ENCODE results near the gene ADAP1. TPM values are rescaled to one million over a fixed set of nuclear protein-coding genes. Genes with fewer than 3 reads are reported as not detected.

Gene ADAP1
- total RNA-seq, 1 experiment from 2014 or later: 77.6 TPM

GRCh38 chr7:991729-992656 lies 37.5 kb upstream of the ADAP1 start:
- H3K36me3 Mint-ChIP-seq (ENCODE audit: insufficient read depth, unreplicated experiment): peaks cover 37% of the 10 kb centered on the region
- H3K36me3 ChIP-seq (ENCODE audit: control insufficient read depth, insufficient read depth, low read length): 0 out of 2 replicates have a peak, but pooled peaks cover 2% of the 10 kb centered on the region
- DNase-seq: no peak
- no peaks in the 10 kb centered on the region for H3K27me3 Mint-ChIP-seq (ENCODE audit: insufficient read depth, unreplicated experiment)
- intact Hi-C loops (cut with micrococcal nuclease; ENCODE audit: unreplicated experiment): no loop called here
- ChIA-PET POLR2A (interaction anchor here (0.6 kb wide), 1 partner anchor 15 kb away, joined by 3 read pairs; no protein-coding TSS in a partner anchor), CTCF (interaction anchor here (0.6 to 2.6 kb wide), 11 partner anchors 10 to 191 kb away, joined by 3 to 33 read pairs (median 11); partner anchors contain the start of genes COX19, GPR146 and ZFAND2A)
- no peaks in the 10 kb centered on the region for H3K4me1 Mint-ChIP-seq (ENCODE audit: low read depth, unreplicated experiment)
- no peak overlapping the region for H3K4me3 Mint-ChIP-seq (ENCODE audit: unreplicated experiment)
- H3K27me3 ChIP-seq (replicated peaks; ENCODE audit: control insufficient read depth, insufficient read depth, low read length): no peaks in the 10 kb centered on the region
- peak overlapping the region; percentile 29 for H3K27ac Mint-ChIP-seq (ENCODE audit: unreplicated experiment)
- H3K4me1 ChIP-seq: peaks cover 13% of the 10 kb centered on the region
- no TSS peak for BruUV-seq (replicated peaks)
- no peak for TF ChIP-seq CTCF (IDR thresholded peaks at IDR 0.05; ENCODE audit: insufficient read depth in 1 of 2, low read depth in 1 of 2, low read length in 1 of 2, severe bottlenecking in 1 of 2, unreplicated experiment in 1 of 2)
- no peaks in the 10 kb centered on the region for H3K9me3 ChIP-seq
- no peak overlapping the region for H3K4me3 ChIP-seq (ENCODE audit: low read depth, low read length)
- H3K9me3 Mint-ChIP-seq (ENCODE audit: unreplicated experiment): no peaks in the 10 kb centered on the region

GRCh38 chr7:990933-991728 lies 36.7 kb upstream of the ADAP1 start:
- no peak for TF ChIP-seq CTCF (IDR thresholded peaks at IDR 0.05; ENCODE audit: insufficient read depth in 1 of 2, low read depth in 1 of 2, low read length in 1 of 2, severe bottlenecking in 1 of 2, unreplicated experiment in 1 of 2)
- Mint-ChIP-seq H3K27ac (ENCODE audit: unreplicated experiment) (peak overlapping the region; percentile 29), H3K4me3 (ENCODE audit: unreplicated experiment) (no peak overlapping the region), H3K4me1 (ENCODE audit: low read depth, unreplicated experiment) (no peaks in the 10 kb centered on the region), H3K9me3 (ENCODE audit: unreplicated experiment) (no peaks in the 10 kb centered on the region), H3K27me3 (ENCODE audit: insufficient read depth, unreplicated experiment) (no peaks in the 10 kb centered on the region), H3K36me3 (ENCODE audit: insufficient read depth, unreplicated experiment) (peaks cover 34% of the 10 kb centered on the region)
- no peak overlapping the region for H3K4me3 ChIP-seq (ENCODE audit: low read depth, low read length)
- no peaks in the 10 kb centered on the region for H3K36me3 ChIP-seq (ENCODE audit: control insufficient read depth, insufficient read depth, low read length)
- intact Hi-C loops (cut with micrococcal nuclease; ENCODE audit: unreplicated experiment): no loop called here
- CTCF ChIA-PET: interaction anchor here (0.6 kb wide), 1 partner anchor 13 kb away, joined by 3 read pairs; no protein-coding TSS in a partner anchor
- BruUV-seq (replicated peaks): no TSS peak
- no peaks in the 10 kb centered on the region for H3K9me3 ChIP-seq
- H3K4me1 ChIP-seq: peaks cover 20% of the 10 kb centered on the region
- DNase-seq: no peak
- POLR2A ChIA-PET: no interaction called here
- H3K27me3 ChIP-seq (replicated peaks; ENCODE audit: control insufficient read depth, insufficient read depth, low read length): no peaks in the 10 kb centered on the region

GRCh38 chr7:990352-990932 lies 36.0 kb upstream of the ADAP1 start:
- Histone ChIP-seq H3K9me3 (no peaks in the 10 kb centered on the region), H3K4me1 (peaks cover 20% of the 10 kb centered on the region), H3K36me3 (ENCODE audit: control insufficient read depth, insufficient read depth, low read length) (no peaks in the 10 kb centered on the region), H3K4me3 (ENCODE audit: low read depth, low read length) (no peak overlapping the region), H3K27me3 (replicated peaks; ENCODE audit: control insufficient read depth, insufficient read depth, low read length) (no peaks in the 10 kb centered on the region)
- Mint-ChIP-seq H3K36me3 (ENCODE audit: insufficient read depth, unreplicated experiment) (peaks cover 34% of the 10 kb centered on the region), H3K27ac (ENCODE audit: unreplicated experiment) (no peak overlapping the region), H3K4me1 (ENCODE audit: low read depth, unreplicated experiment) (no peaks in the 10 kb centered on the region), H3K9me3 (ENCODE audit: unreplicated experiment) (no peaks in the 10 kb centered on the region), H3K27me3 (ENCODE audit: insufficient read depth, unreplicated experiment) (no peaks in the 10 kb centered on the region), H3K4me3 (ENCODE audit: unreplicated experiment) (no peak overlapping the region)
- DNase-seq: no peak
- POLR2A ChIA-PET: no interaction called here
- BruUV-seq (replicated peaks): no TSS peak
- CTCF ChIA-PET: no interaction called here
- intact Hi-C loops (cut with micrococcal nuclease; ENCODE audit: unreplicated experiment): no loop called here
- no peak for TF ChIP-seq CTCF (IDR thresholded peaks at IDR 0.05; ENCODE audit: insufficient read depth in 1 of 2, low read depth in 1 of 2, low read length in 1 of 2, severe bottlenecking in 1 of 2, unreplicated experiment in 1 of 2)

Data from Caco-2 (cell line).